ENCODE results near the gene GDPD4. TPM values are rescaled to one million over a fixed set of nuclear protein-coding genes. Genes with fewer than 3 reads are reported as not detected.

Gene GDPD4
- total and polyA plus RNA-seq, 8 donors: 0.12 TPM; not detected in 7

GRCh38 chr11:77204754-77205466 lies 96.6 kb downstream of the GDPD4 start:
- Histone ChIP-seq H3K9me3 (no peaks in the 10 kb centered on the region), H3K27ac (no peak overlapping the region), H3K4me1 (no peaks in the 10 kb centered on the region), H3K27me3 (no peaks in the 10 kb centered on the region), H3K4me3 (no peak overlapping the region), H3K36me3 (no peaks in the 10 kb centered on the region)
- no peak for DNase-seq
- intact Hi-C loops (cut with DNase I; ENCODE audit: low total_unique reads): no loop called here
- 80 to 88% (median 83%) methylated on average over 9 to 12 of the region's 12 CpGs for WGBS, 5 donors
- TF ChIP-seq EP300 (IDR thresholded peaks at IDR 0.05) (no peak), POLR2AphosphoS5 (IDR thresholded peaks at IDR 0.05) (no peak), CTCF (IDR thresholded peaks at IDR 0.05) (no peak), POLR2A (IDR thresholded peaks at IDR 0.05) (no peak)

GRCh38 chr11:77203901-77204753 lies 97.4 kb downstream of the GDPD4 start:
- intact Hi-C loops (cut with DNase I; ENCODE audit: low total_unique reads): no loop called here
- DNase-seq: no peak

GRCh38 chr11:77202941-77203900 lies 98.3 kb downstream of the GDPD4 start:
- DNase-seq: peak in 1 of 2 donors; percentile 23
- H3K36me3 ChIP-seq: no peaks in the 10 kb centered on the region

More at GRCh38 chr11:77203901-77204753, 97.4 kb downstream of the GDPD4 start:
- TF ChIP-seq POLR2A (IDR thresholded peaks at IDR 0.05) (no peak), POLR2AphosphoS5 (IDR thresholded peaks at IDR 0.05) (no peak), CTCF (IDR thresholded peaks at IDR 0.05) (no peak), EP300 (IDR thresholded peaks at IDR 0.05) (no peak)
- Histone ChIP-seq H3K27ac (no peak overlapping the region), H3K36me3 (no peaks in the 10 kb centered on the region), H3K4me1 (no peaks in the 10 kb centered on the region), H3K27me3 (no peaks in the 10 kb centered on the region), H3K4me3 (no peak overlapping the region), H3K9me3 (no peaks in the 10 kb centered on the region)
- WGBS, 5 donors: 89 to 93% (median 90%) methylated on average over 6 to 20 of the region's 20 CpGs

More at GRCh38 chr11:77202941-77203900, 98.3 kb downstream of the GDPD4 start:
- H3K4me1 ChIP-seq: no peaks in the 10 kb centered on the region
- no peak overlapping the region for H3K27ac ChIP-seq
- TF ChIP-seq EP300 (IDR thresholded peaks at IDR 0.05): no peak
- no peak for TF ChIP-seq POLR2A (IDR thresholded peaks at IDR 0.05)
- no peak for TF ChIP-seq POLR2AphosphoS5 (IDR thresholded peaks at IDR 0.05)
- TF ChIP-seq CTCF (IDR thresholded peaks at IDR 0.05): no peak
- intact Hi-C loops (cut with DNase I; ENCODE audit: low total_unique reads): no loop called here
- H3K4me3 ChIP-seq: no peak overlapping the region
- no peaks in the 10 kb centered on the region for H3K27me3 ChIP-seq
- no peaks in the 10 kb centered on the region for H3K9me3 ChIP-seq
- 90 to 93% (median 91%) methylated on average over 15 to 25 of the region's 25 CpGs for WGBS, 5 donors

All from stomach (tissue), 9 donors.